Measurements from ENCODE around the gene MAD1L1. TPM values are rescaled to one million over a fixed set of nuclear protein-coding genes. Genes with fewer than 3 reads are reported as not detected.

Gene MAD1L1
- total RNA-seq, 1 donor from 2014 or later, result 48.4 TPM

DNA sequence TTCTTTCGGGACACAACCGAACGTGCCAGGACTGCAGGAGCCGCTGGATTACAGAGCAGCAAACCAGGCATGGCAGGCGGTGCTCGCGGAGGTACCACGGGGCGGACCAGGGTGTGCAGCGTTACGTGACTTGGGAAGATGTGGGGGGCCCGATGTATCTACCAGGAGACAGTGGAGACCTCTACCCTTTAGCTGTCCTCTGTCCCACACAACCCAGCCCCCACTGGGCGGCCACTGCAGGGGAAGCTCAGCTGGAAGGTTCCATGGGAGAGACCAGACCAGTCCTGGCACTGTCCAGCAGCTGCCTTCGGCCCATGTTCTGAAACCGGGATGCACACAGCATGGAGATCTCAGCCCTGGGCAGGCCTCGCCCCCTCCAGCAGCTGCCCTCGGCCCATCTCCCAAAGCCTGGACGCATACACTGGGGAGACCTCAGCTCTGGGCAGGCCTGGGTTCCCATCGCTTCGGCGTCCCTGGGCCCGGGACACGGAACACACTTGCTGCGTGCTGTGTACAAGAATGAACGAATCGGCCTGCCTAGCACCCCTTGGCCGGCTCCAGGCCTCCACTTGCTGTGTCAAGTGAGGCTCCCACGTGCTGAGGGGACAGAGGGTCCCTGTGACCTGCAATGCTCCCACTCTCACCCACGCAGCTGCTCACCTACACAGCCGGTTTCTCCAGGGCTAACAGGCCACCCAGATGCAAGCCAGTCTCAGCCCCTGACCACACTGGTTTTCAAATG lies 385.3 kb downstream of the MAD1L1 start:
- intact Hi-C loops (cut with DNase I), result no loop called here
- H3K4me1 ChIP-seq, result no peaks in the 10 kb centered on the region
- TF ChIP-seq CTCF (IDR thresholded peaks at IDR 0.05), result no peak
- no peak for ATAC-seq
- H3K27ac ChIP-seq, result no peak overlapping the region
- H3K4me3 ChIP-seq, result no peak overlapping the region
- H3K27me3 ChIP-seq, result no peaks in the 10 kb centered on the region
- no peaks in the 10 kb centered on the region for H3K9me3 ChIP-seq
- H3K36me3 ChIP-seq, result no peaks in the 10 kb centered on the region
- peak; percentile 61 for DNase-seq

DNA sequence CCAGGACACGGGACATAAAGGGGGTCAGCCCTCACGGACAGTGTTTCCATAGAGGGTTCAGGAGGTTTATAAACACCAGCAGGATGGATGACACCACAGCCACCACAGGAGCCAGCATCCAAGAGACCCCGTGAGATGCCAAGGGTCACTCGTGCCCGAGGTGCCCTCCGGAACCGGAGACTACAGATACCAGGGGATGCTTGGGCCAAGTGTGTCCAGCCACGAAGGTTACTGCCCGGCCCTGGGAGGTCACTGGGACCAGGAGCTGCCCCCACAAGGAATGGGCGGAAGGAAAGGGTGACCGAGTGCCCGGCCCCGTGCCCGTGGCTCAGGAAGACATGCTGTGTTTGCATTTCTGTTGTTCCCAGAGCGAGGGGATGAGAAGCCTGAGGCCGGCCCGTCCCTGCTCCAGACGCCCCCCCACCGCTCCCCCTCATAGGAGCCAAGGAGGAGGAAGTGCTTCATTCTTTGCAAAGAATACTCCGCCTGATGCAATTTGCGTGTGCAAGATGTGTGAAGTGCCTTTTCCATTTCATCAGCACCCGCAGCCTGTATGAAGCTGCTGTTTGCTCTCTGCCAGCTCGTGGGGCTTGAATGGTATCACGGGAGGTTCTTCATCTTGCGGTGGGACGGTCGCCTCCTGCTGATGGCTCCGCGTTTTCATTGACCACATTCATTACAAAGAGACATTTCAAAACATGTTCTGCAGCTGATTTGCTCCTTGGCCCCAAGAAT lies 386.2 kb downstream of the MAD1L1 start:
- H3K9me3 ChIP-seq, result no peaks in the 10 kb centered on the region
- H3K36me3 ChIP-seq, result no peaks in the 10 kb centered on the region
- H3K27ac ChIP-seq, result no peak overlapping the region
- no peak for ATAC-seq
- H3K27me3 ChIP-seq, result no peaks in the 10 kb centered on the region
- no peak for TF ChIP-seq CTCF (IDR thresholded peaks at IDR 0.05)
- peak; percentile 43 for DNase-seq
- intact Hi-C loops (cut with DNase I), result no loop called here
- no peaks in the 10 kb centered on the region for H3K4me1 ChIP-seq
- no peak overlapping the region for H3K4me3 ChIP-seq

DNA sequence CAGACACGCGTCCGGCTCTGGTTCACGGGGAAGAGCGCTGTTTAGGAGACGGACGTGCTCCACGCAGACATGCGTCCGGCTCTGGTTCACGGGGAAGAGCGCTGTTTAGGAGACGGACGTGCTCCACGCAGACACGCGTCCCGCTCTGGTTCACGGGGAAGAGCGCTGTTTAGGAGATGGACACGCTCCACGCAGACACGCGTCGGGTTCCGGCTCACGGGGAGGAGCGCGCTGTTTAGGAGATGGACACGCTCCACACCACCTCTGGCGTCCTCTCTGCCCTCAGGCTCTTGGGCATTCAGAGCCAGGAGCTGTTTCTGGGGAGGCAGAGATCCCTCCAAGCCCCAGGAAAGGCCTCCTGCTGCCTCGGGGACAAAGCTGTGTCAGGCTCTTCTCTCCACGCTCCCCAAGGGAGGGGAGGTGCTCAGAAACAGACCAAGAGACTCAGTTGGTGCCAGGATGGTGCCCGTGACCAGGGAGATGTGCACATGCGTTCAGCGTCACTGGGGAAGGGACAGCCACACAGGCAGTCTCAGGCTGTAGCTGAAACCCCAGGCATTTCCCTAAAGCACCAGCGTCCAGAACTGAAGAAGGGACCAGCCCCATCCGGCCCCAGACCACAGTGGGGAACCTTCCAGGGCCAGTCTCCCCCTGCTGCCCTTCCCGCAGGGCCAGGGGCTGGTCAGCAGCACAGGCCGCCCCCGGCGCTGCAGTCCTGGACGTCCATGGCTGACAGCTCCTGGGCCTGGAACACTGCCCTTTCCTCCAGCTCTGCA lies 387.0 kb downstream of the MAD1L1 start:
- H3K27me3 ChIP-seq, result no peaks in the 10 kb centered on the region
- H3K4me1 ChIP-seq, result no peaks in the 10 kb centered on the region
- H3K4me3 ChIP-seq, result no peak overlapping the region
- ATAC-seq, result no peak
- H3K27ac ChIP-seq, result no peak overlapping the region
- DNase-seq, result peak; percentile 55
- no peaks in the 10 kb centered on the region for H3K36me3 ChIP-seq
- TF ChIP-seq CTCF (IDR thresholded peaks at IDR 0.05), result no peak
- intact Hi-C loops (cut with DNase I), result no loop called here
- H3K9me3 ChIP-seq, result no peaks in the 10 kb centered on the region

DNA sequence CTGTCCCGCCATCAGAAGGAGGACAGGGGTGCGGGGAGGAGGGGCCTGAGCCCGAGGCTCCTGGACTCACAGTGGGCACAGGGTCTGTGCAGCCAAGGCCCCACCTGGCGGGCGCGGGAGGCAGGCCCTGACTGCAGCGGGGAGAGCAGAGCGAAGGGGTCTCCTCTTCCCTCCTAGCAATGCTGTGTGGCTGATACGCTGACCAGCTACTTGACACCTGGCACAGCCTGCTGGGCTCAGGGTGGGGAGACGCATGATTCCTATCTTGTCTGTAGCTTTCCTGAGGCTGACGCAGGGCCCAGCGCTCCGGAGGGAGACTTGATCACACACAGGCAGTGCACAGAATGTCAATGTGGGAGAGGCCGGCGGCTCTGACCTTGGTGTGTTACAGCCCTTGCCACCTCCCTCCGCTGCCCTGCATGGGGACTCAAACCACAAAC lies 387.8 kb downstream of the MAD1L1 start:
- ATAC-seq, result no peak
- no peak overlapping the region for H3K4me3 ChIP-seq
- intact Hi-C loops (cut with DNase I), result no loop called here

More for the DNA sequence above, 387.8 kb downstream of the MAD1L1 start:
- TF ChIP-seq CTCF (IDR thresholded peaks at IDR 0.05), result no peak
- Histone ChIP-seq H3K27ac (no peak overlapping the region), H3K9me3 (no peaks in the 10 kb centered on the region), H3K27me3 (no peaks in the 10 kb centered on the region), H3K4me1 (no peaks in the 10 kb centered on the region), H3K36me3 (no peaks in the 10 kb centered on the region)
- DNase-seq, result peak; percentile 61

Measured in upper lobe of right lung (tissue), 1 donor.